PC-9 (cell line): ENCODE data around the gene CAT. TPM values are rescaled to one million over a fixed set of nuclear protein-coding genes. Genes with fewer than 3 reads are reported as not detected.
A peak's percentile ranks its signal among the peaks of the same experiment; 100 is the strongest.

ENCODE experiments used
- BruUV-seq: library from RNA; stranded (reverse); fragments of 400-500 nt; replicated peaks from 2 replicates; lab custom pipeline; 2021; lab: Mats Ljungman, UMichigan
- CTCF ChIA-PET: fragments of 300-600 bp; sonication (Branson Sonifier 250); formaldehyde crosslinking; loops from one replicate; lab custom pipeline; 2022; ENCODE audit warnings: antibody characterized with exemption; lab: Charles Lee
- POLR2A ChIA-PET: fragments of 300-600 bp; sonication (Branson Sonifier 250); formaldehyde crosslinking; loops from one replicate; lab custom pipeline; 2022; ENCODE audit warnings: antibody characterized with exemption; ENCODE audit not compliant: unreplicated experiment; lab: Charles Lee
- DNase-seq, 2 experiments: peaks; one replicate each; pipeline versions ENCODE4 v3.0.0 to v3.0.0-alpha.2; 2015 to 2022; ENCODE audit warnings: mixed read lengths in 1 of 2
- H2AFZ ChIP-seq: fragments of 200-600 bp; sonication (generic); 2 replicates; pipeline ENCODE4 v1.8.1; 2017; ENCODE audit warnings: antibody characterized with exemption
- H3F3A ChIP-seq: fragments of 200-600 bp; sonication (generic); 2 replicates; pipeline ENCODE4 v1.8.1; 2017; ENCODE audit warnings: antibody characterized with exemption, mild to moderate bottlenecking, low read depth; ENCODE audit not compliant: insufficient read depth
- H3K27ac ChIP-seq: fragments of 200-600 bp; sonication (generic); 2 replicates; pipeline ENCODE4 v1.6.1; 2016; ENCODE audit warnings: mixed run types
- H3K27me3 ChIP-seq: fragments of 200-600 bp; sonication (generic); 2 replicates; pipeline ENCODE4 v1.6.1; 2016; ENCODE audit warnings: low read depth, mixed run types; ENCODE audit not compliant: insufficient read depth
- H3K36me3 ChIP-seq: fragments of 200-600 bp; sonication (generic); 2 replicates; pipeline ENCODE4 v1.6.1; 2016; ENCODE audit warnings: low read depth, mixed run types
- H3K4me1 ChIP-seq: fragments of 200-600 bp; sonication (generic); replicated peaks from 2 replicates; pipeline ENCODE4 v1.6.1; 2016; ENCODE audit warnings: mixed run types; ENCODE audit not compliant: insufficient read depth
- H3K4me2 ChIP-seq: fragments of 200-600 bp; sonication (generic); 2 replicates; pipeline ENCODE4 v1.6.1; 2017; ENCODE audit warnings: mixed run types
- H3K4me3 ChIP-seq: fragments of 200-600 bp; sonication (generic); 2 replicates; pipeline ENCODE4 v1.6.1; 2016; ENCODE audit warnings: mixed run types
- H3K79me2 ChIP-seq: fragments of 200-600 bp; sonication (generic); 2 replicates; pipeline ENCODE4 v1.6.1; 2017; ENCODE audit warnings: low read depth, mixed run types
- H3K9me2 ChIP-seq: fragments of 200-600 bp; sonication (generic); 2 replicates; pipeline ENCODE4 v1.8.1; 2017; ENCODE audit warnings: mild to moderate bottlenecking; ENCODE audit not compliant: insufficient read depth
- H3K9me3 ChIP-seq: fragments of 200-600 bp; sonication (generic); 2 replicates; pipeline ENCODE4 v1.8.1; 2016; ENCODE audit warnings: low read depth; ENCODE audit not compliant: insufficient read depth
- H4K20me1 ChIP-seq: fragments of 200-600 bp; sonication (generic); 2 replicates; pipeline ENCODE4 v1.8.1; 2017; ENCODE audit not compliant: insufficient read depth
- CTCF ChIP-seq: fragments of 200-600 bp; sonication (generic); conservative IDR thresholded peaks from 2 replicates; pipeline ENCODE4 v1.6.1; 2017; ENCODE audit warnings: mixed run types, antibody characterized with exemption, mild to moderate bottlenecking, moderate library complexity
- EZH2 ChIP-seq: fragments of 200-600 bp; sonication (generic); IDR thresholded peaks from 2 replicates; pipeline ENCODE4 v1.8.0; 2017; ENCODE audit warnings: antibody characterized with exemption, low read depth
- intact Hi-C: fragments of 100-400 bp; cut with micrococcal nuclease; formaldehyde crosslinking; loops from one replicate; pipeline ENCODE4 v1.10.0; 2022; ENCODE audit not compliant: unreplicated experiment
- total RNA-seq: library from RNA; stranded (reverse); gene quantifications from 2 replicates; pipeline ENCODE4 v1.2.3, GENCODE V29; 2021

The CAT gene
- total RNA-seq, 1 experiment from 2014 or later = 63.4 TPM

- DNase-seq = peak; percentile 38 to 63
- H3K27ac ChIP-seq = peak overlapping the region; percentile 93
- H2AFZ ChIP-seq = peak overlapping the region; percentile 17
These were observed 63.2 kb downstream of the CAT start for GRCh38 chr11:34501949-34502348.

GRCh38 chr11:34502949-34503348 lies 64.2 kb downstream of the CAT start:
- Histone ChIP-seq H3K4me2 (peak overlapping the region; percentile 70), H3K79me2 (no peaks in the 10 kb centered on the region), H3F3A (peaks cover 36% of the 10 kb centered on the region), H3K4me3 (no peak overlapping the region), H4K20me1 (no peaks in the 10 kb centered on the region), H3K4me1 (peaks cover 49% of the 10 kb centered on the region), H3K9me3 (no peaks in the 10 kb centered on the region), H3K27me3 (no peaks in the 10 kb centered on the region), H3K9me2 (no peaks in the 10 kb centered on the region), H3K27ac (peak overlapping the region; percentile 93), H3K36me3 (no peaks in the 10 kb centered on the region), H2AFZ (no peak overlapping the region)
- TF ChIP-seq EZH2 (no peak), CTCF (no peak)
- no peak for DNase-seq
- intact Hi-C loops = no loop called here
- ChIA-PET POLR2A (no interaction called here), CTCF (no interaction called here)
- no TSS peak for BruUV-seq

More at GRCh38 chr11:34501949-34502348, 63.2 kb downstream of the CAT start:
- CTCF ChIA-PET = interaction anchor here (0.8 kb wide), 1 partner anchor 10 kb away, joined by 4 read pairs; no protein-coding TSS in a partner anchor
- Histone ChIP-seq H3K36me3 (no peaks in the 10 kb centered on the region), H3K79me2 (no peaks in the 10 kb centered on the region), H3K4me1 (peaks cover 49% of the 10 kb centered on the region), H3K4me2 (peak overlapping the region; percentile 70), H3K9me2 (no peaks in the 10 kb centered on the region), H3K4me3 (peak overlapping the region; percentile 19; the same call in 1 of the 2 replicates), H3K9me3 (no peaks in the 10 kb centered on the region), H3K27me3 (no peaks in the 10 kb centered on the region), H4K20me1 (no peaks in the 10 kb centered on the region), H3F3A (peaks cover 36% of the 10 kb centered on the region)
- POLR2A ChIA-PET = interaction anchor here (0.7 kb wide), 2 partner anchors 104 to 106 kb away, joined by 4 to 5 read pairs; no protein-coding TSS in a partner anchor
- TF ChIP-seq EZH2 (no peak), CTCF (no peak)
- intact Hi-C loops = loop anchor here (1.0 to 2.0 kb wide), 2 partner anchors 62 to 153 kb away; no protein-coding TSS in a partner anchor
- BruUV-seq = TSS peak; percentile 86

GRCh38 chr11:34505874-34506273 lies 67.1 kb downstream of the CAT start:
- no peak for DNase-seq
- H3K4me1 ChIP-seq = peaks cover 34% of the 10 kb centered on the region
- no peaks in the 10 kb centered on the region for H3K27me3 ChIP-seq
- no peak overlapping the region for H3K4me2 ChIP-seq
- H3K4me3 ChIP-seq = no peak overlapping the region
- POLR2A ChIA-PET = no interaction called here
- H3F3A ChIP-seq = peaks cover 28% of the 10 kb centered on the region
- no peak overlapping the region for H3K27ac ChIP-seq
- CTCF ChIA-PET = no interaction called here
- no peaks in the 10 kb centered on the region for H3K36me3 ChIP-seq
- H3K9me3 ChIP-seq = no peaks in the 10 kb centered on the region
- no peaks in the 10 kb centered on the region for H3K9me2 ChIP-seq
- TF ChIP-seq EZH2 (no peak), CTCF (no peak)
- H4K20me1 ChIP-seq = no peaks in the 10 kb centered on the region
- intact Hi-C loops = no loop called here
- H2AFZ ChIP-seq = no peak overlapping the region
- H3K79me2 ChIP-seq = no peaks in the 10 kb centered on the region
- no TSS peak for BruUV-seq
